Heart left ventricle (tissue), 13 donors: ENCODE results near the gene CRADD.

Experiments
- POLR2A ChIP-seq, 2 donors: fragments of 450-650 bp; IDR thresholded peaks; one replicate each; pipeline ENCODE4 v1.6.1; 2017; ENCODE audit warnings: antibody characterized with exemption in 2 of 2, mild to moderate bottlenecking in 2 of 2, moderate library complexity in 2 of 2
- TF ChIP-seq, protein P1 (sequence below), 12 donors: fragments of 200-600 bp; sonication (generic) in 4 of 12; IDR thresholded peaks; one replicate each; pipeline versions ENCODE4 v1.5.0 to v1.8.0; 2018 to 2022; ENCODE audit warnings: antibody characterized with exemption in 12 of 12, mild to moderate bottlenecking in 5 of 12
- donor health status: ischemic (EF 13 %, LVEDD 7.1; RV severe dilation, severe dysfunction).
- donor health status: DM: no; HTN: yes; CAD: no.
- donor health status: DM: no; HTN: no; CAD: no.
- donor health status: ischemic (EF 25% LVEDD 6.9; RV normal size, moderate dysfunction).
- donor health status: ischemic (EF 25% LVEDD 5.7; RV mildly dilated, moderate dysfunction).
- donor health status: ischemic (EF 35%, LVEDD 5.7; RV mildly dilated, moderate dysfunction).
- donor health status: nonischemic (EF 11% LVEDD 7.7; RV severe dilation, severe dysfunction).
- donor health status: DM: yes; HTN: yes; CAD: no.
- donor health status: PGD.
- donor health status: ischemic (EF 29% LVEDD 5.4; RV normal size, mild dysfunction).
- donor health status: nonischemic (EF 23%, LVEDD 6.1; RV moderate dilation, normal function).

DNA sequence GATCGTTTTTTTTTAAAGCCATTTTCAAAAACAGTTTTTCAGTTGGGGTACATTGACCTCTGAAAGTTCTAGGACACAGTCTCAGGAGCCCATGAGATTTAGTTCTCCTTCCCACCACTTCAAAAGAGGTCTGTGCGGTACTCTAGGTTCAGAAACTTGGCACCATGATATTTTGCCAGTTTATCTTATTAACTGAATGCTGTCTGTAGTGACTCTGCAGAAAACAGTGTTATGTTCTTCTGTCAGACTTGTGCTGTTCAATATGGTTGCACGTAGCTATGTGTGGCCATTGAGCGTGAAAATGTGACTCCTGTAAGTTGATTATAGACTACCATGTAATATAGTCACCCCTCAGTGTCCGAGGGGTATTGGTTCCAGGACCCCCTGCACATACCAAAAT is 35.9 kb downstream of the CRADD start:
- TF ChIP-seq POLR2A (IDR thresholded peaks at IDR 0.05), result no peak
- TF ChIP-seq, protein P1, sequence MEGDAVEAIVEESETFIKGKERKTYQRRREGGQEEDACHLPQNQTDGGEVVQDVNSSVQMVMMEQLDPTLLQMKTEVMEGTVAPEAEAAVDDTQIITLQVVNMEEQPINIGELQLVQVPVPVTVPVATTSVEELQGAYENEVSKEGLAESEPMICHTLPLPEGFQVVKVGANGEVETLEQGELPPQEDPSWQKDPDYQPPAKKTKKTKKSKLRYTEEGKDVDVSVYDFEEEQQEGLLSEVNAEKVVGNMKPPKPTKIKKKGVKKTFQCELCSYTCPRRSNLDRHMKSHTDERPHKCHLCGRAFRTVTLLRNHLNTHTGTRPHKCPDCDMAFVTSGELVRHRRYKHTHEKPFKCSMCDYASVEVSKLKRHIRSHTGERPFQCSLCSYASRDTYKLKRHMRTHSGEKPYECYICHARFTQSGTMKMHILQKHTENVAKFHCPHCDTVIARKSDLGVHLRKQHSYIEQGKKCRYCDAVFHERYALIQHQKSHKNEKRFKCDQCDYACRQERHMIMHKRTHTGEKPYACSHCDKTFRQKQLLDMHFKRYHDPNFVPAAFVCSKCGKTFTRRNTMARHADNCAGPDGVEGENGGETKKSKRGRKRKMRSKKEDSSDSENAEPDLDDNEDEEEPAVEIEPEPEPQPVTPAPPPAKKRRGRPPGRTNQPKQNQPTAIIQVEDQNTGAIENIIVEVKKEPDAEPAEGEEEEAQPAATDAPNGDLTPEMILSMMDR (IDR thresholded peaks at IDR 0.05), result no peak
